Left ventricle myocardium inferior (tissue), 1 donor: ENCODE results near the gene ZNF648. TPM values are rescaled to one million over a fixed set of nuclear protein-coding genes. Genes with fewer than 3 reads are reported as not detected.

ENCODE experiments used
- DNase-seq: peaks from one replicate; pipeline ENCODE4 v3.0.0-alpha.2; 2020
- H3K27ac ChIP-seq: fragments of 200-600 bp; replicated peaks from 2 replicates; pipeline ENCODE4 v1.8.0; 2021
- H3K27me3 ChIP-seq: fragments of 200-600 bp; 2 replicates; pipeline ENCODE4 v1.8.0; 2021; ENCODE audit warnings: low read depth
- H3K36me3 ChIP-seq: fragments of 200-600 bp; 2 replicates; pipeline ENCODE4 v1.8.0; 2021
- H3K4me1 ChIP-seq: fragments of 200-600 bp; 2 replicates; pipeline ENCODE4 v1.8.0; 2021
- H3K4me3 ChIP-seq: fragments of 200-600 bp; 2 replicates; pipeline ENCODE4 v1.8.0; 2021; ENCODE audit warnings: mild to moderate bottlenecking, moderate library complexity
- H3K9me3 ChIP-seq: fragments of 200-600 bp; replicated peaks from 2 replicates; pipeline ENCODE4 v1.8.0; 2021
- intact Hi-C: fragments of 100-400 bp; cut with micrococcal nuclease; formaldehyde crosslinking; loops from one replicate; pipeline ENCODE4 v1.11.0; 2022
- total RNA-seq: library from RNA; stranded (reverse); fragmentation: NEBNext Ultra II Directional; extraction: Animal tissue kit (Norgen Biotek cat#: 25700); gene quantifications from one replicate; pipeline ENCODE4 v1.2.1, GENCODE V29; 2021
- TF ChIP-seq, protein P1 (sequence below): fragments of 200-600 bp; IDR thresholded peaks from 2 replicates; pipeline ENCODE4 v1.8.0; 2021; ENCODE audit warnings: antibody characterized with exemption, mild to moderate bottlenecking, borderline replicate concordance
- donor health status: DM: no; HTN: yes; CAD: no; lungs with severe emphysema.

Gene ZNF648
- total RNA-seq, 1 donor from 2014 or later = not detected

DNA sequence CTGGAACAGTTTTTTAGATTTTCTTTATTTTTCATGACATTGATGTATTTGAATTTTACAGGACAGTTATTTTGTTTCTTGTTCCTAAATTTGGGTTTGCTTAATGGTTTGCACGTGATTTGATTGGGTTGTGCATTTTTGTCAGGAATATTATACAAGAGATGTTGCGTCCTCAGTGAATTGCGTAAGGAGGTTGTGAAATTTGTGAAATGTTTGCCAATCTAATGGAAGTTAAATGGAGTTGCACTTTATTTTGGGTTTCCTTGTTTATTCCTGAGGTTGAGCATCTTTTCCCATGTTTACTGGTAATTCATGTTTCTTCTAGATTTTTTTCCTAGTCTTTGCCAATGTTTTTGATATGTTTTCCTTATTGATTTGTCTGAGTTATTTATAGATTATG lies 19.9 kb downstream of the ZNF648 start:
- peaks cover 4% of the 10 kb centered on the region for H3K27me3 ChIP-seq
- DNase-seq = no peak
- intact Hi-C loops = no loop called here
- H3K36me3 ChIP-seq = no peaks in the 10 kb centered on the region
- H3K9me3 ChIP-seq = peaks cover 51% of the 10 kb centered on the region
- H3K4me3 ChIP-seq = no peak overlapping the region
- TF ChIP-seq, protein P1, sequence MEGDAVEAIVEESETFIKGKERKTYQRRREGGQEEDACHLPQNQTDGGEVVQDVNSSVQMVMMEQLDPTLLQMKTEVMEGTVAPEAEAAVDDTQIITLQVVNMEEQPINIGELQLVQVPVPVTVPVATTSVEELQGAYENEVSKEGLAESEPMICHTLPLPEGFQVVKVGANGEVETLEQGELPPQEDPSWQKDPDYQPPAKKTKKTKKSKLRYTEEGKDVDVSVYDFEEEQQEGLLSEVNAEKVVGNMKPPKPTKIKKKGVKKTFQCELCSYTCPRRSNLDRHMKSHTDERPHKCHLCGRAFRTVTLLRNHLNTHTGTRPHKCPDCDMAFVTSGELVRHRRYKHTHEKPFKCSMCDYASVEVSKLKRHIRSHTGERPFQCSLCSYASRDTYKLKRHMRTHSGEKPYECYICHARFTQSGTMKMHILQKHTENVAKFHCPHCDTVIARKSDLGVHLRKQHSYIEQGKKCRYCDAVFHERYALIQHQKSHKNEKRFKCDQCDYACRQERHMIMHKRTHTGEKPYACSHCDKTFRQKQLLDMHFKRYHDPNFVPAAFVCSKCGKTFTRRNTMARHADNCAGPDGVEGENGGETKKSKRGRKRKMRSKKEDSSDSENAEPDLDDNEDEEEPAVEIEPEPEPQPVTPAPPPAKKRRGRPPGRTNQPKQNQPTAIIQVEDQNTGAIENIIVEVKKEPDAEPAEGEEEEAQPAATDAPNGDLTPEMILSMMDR = no peak
- H3K27ac ChIP-seq = no peak overlapping the region
- no peaks in the 10 kb centered on the region for H3K4me1 ChIP-seq

DNA sequence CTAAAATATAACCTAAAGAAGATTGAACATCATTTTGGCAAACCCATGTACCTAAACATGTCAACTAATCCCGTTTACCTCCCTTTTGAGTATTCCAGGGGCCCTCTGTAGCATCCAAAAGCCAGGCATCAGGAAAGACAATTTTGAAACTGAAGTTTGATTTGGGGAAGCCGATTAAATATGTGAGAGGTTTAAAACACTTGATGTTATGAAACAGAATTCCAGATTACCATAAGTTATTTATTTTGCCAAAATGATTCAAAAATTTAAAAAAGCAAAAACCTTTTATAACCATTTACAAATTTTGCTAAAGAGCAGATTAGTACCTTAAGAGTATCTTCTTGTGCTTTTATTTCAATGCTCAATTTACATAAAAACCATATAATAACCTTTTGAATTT lies 23.3 kb downstream of the ZNF648 start:
- Histone ChIP-seq H3K27ac (no peak overlapping the region), H3K4me1 (no peaks in the 10 kb centered on the region), H3K36me3 (no peaks in the 10 kb centered on the region), H3K4me3 (no peak overlapping the region), H3K27me3 (no peaks in the 10 kb centered on the region), H3K9me3 (peaks cover 28% of the 10 kb centered on the region)
- intact Hi-C loops = no loop called here
- TF ChIP-seq, protein P1 = no peak
- no peak for DNase-seq

DNA sequence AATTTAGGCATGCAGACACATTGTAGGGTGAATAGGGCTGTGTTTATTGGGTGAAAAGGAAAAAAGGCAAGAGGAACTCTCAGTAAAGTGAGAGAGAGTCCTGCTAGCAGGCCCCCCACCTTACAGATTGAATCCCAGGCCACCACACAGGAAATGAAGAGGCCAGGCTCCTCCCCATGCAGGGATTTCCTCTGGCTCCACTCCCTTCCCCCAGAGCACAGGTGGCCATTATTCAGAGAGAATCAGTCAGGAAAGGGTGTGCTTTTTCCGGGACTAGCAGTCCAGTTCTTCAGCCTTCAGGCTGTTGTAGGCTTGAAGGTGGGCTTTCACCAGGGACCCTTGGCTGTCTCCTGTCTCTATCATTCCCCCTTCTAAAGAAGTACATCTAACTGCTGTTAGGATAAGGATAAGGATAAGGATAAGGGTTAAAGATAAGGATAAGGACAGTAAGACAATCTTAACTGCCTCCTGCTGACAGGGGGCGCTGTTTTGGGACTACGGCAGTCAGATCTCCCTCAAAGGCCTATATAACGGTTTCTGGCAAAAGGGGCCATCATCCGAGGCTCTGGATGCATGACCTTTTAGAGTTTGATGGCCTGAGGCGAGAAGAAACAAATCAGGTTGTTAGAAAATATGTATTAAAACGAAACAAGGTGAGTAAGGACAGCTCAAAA lies 26.3 kb downstream of the ZNF648 start:
- Histone ChIP-seq H3K36me3 (no peaks in the 10 kb centered on the region), H3K4me3 (no peak overlapping the region), H3K27me3 (no peaks in the 10 kb centered on the region), H3K9me3 (peaks cover 28% of the 10 kb centered on the region), H3K27ac (peak overlapping the region; percentile 53), H3K4me1 (peaks cover 2% of the 10 kb centered on the region)
- DNase-seq = no peak
- intact Hi-C loops = no loop called here
- TF ChIP-seq, protein P1 = peak; percentile 40

DNA sequence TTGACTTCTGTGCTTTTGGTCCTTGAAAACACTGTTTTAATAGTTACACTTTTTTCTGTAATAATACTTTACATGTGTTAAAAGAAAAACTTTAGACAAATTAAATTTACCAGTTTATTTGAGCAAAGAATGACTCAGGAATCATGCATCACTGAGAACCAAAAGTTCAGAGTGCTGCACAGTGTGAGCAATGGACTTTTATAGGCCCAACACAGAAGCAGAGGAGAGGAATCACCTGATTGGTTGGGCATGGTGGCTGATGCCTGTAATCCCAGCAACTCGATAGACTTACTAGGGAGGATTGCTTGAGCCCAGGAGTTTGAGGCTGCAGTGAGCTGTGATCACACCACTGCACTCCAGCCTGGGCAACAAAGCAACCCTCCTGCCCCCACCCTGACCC lies 29.3 kb downstream of the ZNF648 start:
- no peak for DNase-seq
- Histone ChIP-seq H3K4me3 (no peak overlapping the region), H3K4me1 (peaks cover 14% of the 10 kb centered on the region), H3K36me3 (no peaks in the 10 kb centered on the region), H3K27ac (no peak overlapping the region), H3K9me3 (peaks cover 4% of the 10 kb centered on the region), H3K27me3 (no peaks in the 10 kb centered on the region)
- TF ChIP-seq, protein P1 = no peak
- intact Hi-C loops = no loop called here

DNA sequence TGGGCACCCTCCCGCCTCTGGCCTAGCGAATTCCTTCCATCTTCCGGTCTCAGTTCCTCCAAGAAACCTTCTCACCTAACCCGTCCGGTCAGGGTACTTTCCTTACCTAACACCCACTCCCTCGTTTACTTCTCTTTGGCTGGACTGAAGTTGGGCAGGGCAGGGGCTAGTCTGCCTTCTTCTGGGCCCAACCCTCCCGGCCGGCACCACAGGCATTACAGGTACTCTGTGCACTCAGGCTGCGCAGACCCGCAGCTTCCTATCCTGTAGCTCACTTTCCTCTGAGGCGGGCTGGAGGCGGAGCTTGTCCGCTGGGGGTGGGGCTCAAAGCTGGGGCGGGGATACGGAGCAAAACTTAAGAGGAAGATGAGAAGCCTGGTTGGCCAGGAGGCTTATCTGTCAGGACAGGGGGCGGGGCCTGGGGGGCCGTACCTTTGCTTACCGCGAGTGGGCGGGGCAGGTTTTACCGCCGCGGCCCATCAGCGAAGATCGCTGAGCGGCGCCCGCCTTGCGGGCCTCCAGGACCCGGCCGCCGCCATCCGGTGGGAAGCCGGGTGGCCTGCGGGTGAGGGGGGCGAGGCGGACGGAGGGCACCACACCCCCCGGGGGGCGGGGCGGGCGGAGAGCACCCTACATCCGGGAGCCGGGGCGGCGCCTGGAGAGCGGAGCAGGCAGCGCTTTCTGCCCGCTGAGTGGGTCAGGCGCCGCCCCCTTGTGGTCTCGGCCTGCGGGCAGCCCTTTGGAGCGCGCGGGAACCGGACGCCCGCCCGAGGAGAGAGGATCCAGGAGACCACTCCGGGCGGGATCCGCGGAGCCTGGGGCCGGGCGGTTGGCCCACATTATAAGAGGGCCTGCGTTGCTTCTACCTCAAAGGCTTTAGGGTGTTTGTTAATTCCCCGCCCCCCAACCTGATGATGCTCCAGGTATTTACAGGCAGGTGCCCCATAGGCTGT lies 31.9 kb downstream of the ZNF648 start:
- TF ChIP-seq, protein P1 = peak; percentile 72
- Histone ChIP-seq H3K27ac (peak overlapping the region; percentile 83), H3K4me1 (peaks cover 14% of the 10 kb centered on the region), H3K9me3 (no peaks in the 10 kb centered on the region), H3K4me3 (peak overlapping the region; percentile 79), H3K36me3 (no peaks in the 10 kb centered on the region), H3K27me3 (no peaks in the 10 kb centered on the region)
- intact Hi-C loops = no loop called here
- DNase-seq = peak; percentile 97
